NCI-H146 treated with DMSO at 0.1 percent for 48 hours (cell line): ENCODE results near the gene UFC1.
A peak's percentile ranks its signal among the peaks of the same experiment; 100 is the strongest.

ENCODE experiments used
- DNase-seq: peaks from one replicate; lab custom pipeline; 2025; ENCODE audit not compliant: unreplicated experiment; lab: John Stamatoyannopoulos, UW

Gene UFC1

DNA sequence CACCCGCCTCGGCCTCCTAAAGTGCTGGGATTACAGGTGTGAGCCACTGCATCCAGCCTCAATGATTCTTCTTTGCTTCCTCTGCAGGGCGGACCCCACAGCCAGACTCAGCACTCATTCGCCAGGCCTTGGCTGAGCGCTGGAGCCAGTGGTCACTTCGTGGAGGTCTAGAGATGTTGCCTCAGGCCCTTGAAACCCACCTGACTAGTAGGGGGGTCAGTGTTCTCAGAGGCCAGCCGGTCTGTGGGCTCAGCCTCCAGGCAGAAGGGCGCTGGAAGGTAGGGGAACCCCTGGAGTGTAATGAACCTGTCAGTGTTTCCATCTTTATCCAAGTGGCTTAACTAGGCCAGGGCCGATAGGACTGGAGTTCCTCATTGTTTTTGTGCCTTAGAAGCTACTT is 15.1 kb downstream of the UFC1 start:
- DNase-seq = no peak

- no peak for DNase-seq
These were observed 17.4 kb downstream of the UFC1 start for GRCh38 chr1:161171191-161171590.

DNA sequence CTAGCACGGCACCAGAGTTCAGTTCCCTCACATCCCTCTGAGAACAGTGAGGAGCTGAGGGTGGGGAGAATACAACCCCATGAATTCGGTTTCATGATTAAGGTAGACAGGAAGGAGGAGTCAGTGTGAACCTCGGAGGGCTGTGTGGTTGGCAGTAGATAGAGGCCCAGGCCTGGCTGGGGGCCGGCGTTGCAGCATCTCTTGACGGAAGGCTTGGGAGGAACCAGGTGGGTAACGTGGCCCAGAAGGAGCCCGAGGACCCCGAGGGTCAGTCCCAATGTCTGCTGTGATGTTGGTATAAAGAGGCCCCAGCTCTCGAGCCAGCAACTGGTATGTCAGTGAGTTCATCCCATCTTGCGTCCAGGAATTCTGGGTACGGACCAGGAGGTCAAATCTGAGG is 17.9 kb downstream of the UFC1 start:
- DNase-seq = no peak

DNA sequence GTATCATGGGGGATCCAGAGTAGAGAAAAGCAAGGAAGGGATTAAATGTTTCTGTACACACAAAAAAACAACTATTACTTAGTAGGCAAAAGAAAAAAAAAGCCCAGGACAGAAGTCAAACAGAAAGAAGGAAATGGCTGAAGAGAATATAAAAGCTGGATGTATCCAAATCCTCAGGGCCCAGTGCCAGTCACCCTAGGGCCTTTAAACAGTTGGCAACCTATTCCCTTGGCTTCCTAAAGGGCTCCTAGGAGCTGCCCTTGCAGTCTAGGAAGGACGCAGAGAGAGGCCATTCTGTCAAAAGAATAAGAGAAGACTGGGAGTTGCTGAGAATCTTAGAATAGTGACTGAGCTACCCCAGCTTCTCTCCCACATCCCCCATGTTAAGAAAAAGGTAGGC is 18.6 kb downstream of the UFC1 start:
- DNase-seq = no peak

GRCh38 chr1:161172776-161173376 is 19.1 kb downstream of the UFC1 start:
- DNase-seq = no peak

DNA sequence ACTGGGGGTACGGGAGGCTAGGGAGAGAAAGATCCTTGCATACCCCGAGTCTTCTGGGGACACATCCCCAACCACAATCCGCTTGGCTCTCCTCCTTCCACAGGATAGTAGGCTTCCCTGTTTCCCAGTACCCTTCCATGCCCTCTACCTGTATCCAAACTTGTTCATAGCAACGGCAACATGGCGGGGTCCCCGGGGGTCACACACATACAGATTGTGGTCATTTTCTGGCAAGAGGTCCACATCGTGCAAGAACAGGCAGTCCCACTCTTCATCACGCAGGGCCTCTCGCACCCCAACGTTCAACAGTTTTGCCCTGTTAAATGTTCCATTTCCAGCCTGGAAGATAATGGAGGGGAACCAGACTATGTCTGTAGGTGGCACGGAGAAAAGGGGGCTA is 19.9 kb downstream of the UFC1 start:
- no peak for DNase-seq

GRCh38 chr1:161174911-161175310 is 21.1 kb downstream of the UFC1 start:
- DNase-seq = no peak

DNA sequence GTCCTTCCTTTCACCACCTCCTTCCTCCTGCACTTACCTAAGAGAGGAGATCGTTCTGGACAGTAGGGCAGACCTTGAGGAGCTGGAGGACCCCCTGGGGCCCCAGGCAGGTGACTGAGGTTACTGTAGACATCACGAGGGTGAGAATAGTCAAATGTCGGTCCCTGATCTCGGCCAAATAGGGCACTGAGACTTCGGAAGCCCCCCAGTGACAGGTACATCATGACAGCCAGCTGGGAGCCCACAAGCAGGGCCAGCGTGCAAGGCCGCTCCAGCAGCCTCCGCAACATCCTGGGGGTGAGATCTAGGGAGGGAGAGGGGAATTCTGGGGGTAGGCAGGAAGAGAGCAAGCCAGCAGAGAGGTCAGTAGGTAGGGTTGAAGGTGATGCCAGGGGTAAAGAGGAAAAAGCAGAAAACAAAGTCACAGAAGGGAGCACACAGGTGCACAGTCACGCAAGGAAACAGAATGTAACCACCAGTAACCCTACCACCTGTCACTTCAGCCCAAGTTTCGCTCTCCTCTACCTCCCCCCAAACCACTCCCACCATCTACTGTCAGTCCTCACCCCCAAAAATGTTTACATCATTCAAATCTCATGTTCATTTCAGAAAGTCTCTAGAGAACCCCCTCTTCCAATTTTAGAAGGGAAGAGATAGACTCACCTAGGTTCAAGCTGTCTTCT is 22.1 kb downstream of the UFC1 start:
- DNase-seq = no peak

DNA sequence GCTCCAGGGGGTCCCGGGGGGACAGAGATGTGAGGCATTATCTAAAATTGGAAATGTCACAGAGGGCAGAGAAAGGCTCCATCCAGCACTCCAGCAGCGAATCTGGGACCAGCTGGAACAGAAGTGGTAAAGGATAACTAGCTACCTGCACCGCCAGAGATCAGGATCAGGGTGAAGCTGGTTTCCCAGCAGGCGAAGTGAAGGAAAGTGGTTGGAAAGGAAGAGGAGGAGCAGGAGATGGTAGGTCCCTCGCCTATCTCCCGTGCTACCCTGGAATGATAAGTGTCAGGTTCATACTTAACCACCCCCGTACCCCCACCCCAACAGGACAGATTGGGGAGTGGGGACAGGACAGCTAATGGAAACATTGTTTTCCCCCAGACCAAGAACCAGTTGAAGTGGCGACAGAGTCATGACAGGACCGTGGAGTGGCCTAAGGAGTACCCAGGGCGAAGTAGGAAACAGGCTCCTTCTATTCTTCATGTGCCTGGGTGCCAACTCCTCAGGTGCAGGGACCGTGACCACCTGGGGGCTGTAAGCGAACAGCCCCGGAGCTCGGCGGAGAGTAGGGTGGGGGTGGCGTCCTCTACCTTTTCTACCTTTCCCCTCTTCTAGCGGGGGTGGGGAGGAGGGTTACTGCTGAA is 22.8 kb downstream of the UFC1 start:
- DNase-seq = no peak

DNA sequence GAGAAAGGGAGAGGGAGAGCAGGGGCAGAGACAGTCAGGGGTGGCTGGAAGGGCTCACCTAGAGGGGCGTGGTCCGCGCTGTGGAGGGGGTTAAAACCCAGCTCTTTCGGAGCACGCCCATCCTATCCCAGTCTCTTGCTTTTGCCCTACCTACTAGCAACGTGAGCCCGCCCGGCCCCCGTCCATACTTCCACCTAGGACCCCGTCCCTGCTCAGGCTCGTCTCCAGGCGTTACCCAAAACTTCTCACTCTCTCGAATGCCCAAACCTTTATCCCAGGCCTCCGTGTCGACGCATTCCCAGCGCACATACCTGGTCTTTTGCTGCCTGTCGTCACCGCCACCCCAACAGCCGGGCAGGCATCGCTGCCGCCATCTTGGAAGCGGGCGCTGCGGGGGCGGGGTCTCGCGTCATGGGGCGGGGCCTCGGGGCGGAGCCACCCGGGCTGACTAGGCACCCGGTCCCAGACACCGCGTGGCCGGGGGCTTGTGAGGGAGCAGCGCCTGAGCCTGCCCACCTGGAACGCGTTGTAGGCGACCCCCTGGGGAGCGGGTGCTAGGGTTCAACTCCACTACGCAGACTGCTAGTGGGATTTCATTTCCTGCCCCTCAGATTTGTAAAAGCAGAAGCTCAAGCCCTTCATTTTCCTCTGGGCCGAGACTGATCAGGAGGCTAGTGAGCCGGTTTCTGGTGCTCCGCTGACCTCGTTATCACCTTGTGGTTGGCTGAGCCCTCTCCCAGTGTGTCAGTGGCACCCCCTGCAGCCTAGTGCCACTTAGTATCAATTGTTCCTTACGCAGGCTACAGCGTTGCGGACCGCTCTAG is 23.5 kb downstream of the UFC1 start, which contains the start of gene B4GALT3:
Gene B4GALT3, minus strand, starts transcription at position 396 of the 824 bp plus-strand sequence. CDS start 1,447 bp downstream, outside the sequence.
- peak; percentile 81 for DNase-seq

DNA sequence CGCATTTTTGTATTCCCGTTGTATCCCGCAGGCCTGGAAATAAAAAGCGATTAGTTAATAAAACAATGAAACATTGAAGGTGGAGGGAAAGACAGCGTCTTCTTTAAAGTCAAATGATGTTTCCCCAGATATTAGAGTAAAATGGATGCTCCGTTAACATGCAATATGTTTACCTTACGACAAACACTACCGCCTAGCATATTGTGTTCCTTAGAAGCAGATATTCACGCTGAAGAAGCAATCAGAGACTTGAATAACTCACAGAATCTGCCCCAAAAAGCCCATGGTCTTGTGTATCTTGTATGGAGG is 24.1 kb downstream of the UFC1 start:
- DNase-seq = no peak

DNA sequence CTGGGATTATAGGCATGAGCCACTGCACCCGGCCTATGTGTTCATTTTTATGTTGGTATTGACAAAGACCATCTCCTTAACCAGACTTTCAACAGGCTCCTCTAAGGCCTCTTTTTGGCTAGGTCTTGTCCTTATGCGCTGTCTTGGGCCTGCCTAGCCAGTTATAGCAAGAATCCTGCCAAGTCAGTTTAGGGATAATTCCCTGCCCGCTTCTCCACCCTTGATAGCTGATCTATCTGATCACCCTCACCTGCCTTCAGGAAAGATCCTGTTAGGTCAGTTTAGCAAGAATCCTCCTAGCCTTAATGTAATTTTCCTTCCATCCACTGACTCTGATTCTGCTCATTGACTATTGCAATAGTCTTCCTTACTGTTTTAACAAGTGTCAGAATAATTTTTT is 25.9 kb downstream of the UFC1 start:
- no peak for DNase-seq

- DNase-seq = no peak
These were observed 26.9 kb downstream of the UFC1 start for GRCh38 chr1:161180639-161181038.

GRCh38 chr1:161182214-161182613 is 28.4 kb downstream of the UFC1 start:
- DNase-seq = no peak

GRCh38 chr1:161185282-161185682 is 31.5 kb downstream of the UFC1 start:
- DNase-seq = no peak

DNA sequence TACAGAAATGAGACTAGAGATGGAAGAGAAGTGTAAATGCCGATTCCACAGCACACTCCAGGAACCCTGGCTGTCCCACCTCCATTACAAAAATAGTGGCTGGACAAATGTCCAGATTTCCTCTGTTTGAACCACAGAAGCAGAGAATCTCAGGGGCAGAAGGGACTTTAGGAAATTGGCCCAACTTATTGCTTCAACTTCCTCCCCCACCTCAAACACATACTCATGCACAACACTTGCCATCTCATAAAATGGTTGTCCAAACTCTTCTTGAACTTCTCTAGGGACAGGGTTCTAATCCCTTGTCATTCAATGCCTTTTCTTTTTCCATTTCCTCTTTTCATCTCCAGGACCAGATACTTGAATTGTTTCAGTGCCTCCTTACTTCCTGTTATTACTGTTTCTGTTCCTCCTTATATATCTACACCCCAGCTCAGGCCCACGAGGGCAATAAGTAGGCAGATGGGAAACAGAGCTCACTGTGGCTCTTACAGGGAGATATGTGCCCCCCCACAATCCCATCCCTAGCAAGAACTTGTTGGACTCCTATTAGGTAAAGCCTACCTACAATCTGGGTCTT is 32.0 kb downstream of the UFC1 start:
- DNase-seq = no peak

DNA sequence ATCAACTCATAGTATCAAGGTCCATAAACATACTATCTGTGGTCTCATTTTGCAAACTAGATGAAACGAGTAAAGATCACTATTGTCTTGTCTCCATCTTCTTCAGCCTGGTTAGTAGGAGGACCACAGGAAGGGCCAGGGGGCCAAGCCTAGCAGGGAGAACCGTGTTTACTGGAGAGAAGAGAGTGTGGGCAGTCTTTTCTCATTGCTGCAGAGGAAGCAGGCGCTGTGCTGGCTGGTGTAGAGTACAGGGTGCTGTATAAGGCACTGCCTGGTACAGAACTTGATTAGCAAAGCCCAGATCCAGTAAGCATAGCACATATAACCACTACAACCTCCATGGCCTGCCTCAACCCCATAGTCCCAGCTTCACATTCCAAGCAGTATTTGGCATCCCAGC is 33.5 kb downstream of the UFC1 start:
- no peak for DNase-seq

- DNase-seq = no peak
These were observed 34.6 kb downstream of the UFC1 start for GRCh38 chr1:161188381-161188780.

- no peak for DNase-seq
These were observed 35.3 kb downstream of the UFC1 start for GRCh38 chr1:161189036-161189435.

DNA sequence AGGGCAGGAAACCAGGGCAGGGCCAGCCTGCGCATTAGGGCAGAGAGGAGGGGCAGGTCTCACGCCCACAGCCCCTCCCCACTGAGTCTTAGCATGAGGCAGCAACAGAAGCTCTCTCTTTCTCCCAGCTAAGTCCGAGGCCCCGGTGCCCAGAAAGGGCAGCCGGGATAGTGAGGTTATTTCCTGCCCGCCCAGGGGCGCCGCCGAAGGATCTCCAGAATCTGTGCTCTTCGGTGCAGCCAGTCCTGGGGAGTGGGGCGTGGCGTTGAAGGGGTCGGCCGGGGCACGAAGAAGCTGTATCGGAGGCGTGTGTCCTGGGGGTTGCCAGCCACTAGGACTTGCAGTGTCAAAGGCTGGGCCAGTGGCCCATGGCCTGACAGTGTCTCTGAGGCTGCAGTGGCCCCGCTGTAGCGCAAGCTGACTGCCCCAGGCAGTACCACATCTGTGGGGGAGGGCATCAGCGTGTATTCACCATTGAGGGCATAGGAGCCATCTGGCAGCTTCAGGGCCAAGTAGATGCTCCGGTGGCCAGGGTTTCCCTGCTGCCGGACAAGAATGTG is 37.3 kb downstream of the UFC1 start:
- peak; percentile 26 for DNase-seq

DNA sequence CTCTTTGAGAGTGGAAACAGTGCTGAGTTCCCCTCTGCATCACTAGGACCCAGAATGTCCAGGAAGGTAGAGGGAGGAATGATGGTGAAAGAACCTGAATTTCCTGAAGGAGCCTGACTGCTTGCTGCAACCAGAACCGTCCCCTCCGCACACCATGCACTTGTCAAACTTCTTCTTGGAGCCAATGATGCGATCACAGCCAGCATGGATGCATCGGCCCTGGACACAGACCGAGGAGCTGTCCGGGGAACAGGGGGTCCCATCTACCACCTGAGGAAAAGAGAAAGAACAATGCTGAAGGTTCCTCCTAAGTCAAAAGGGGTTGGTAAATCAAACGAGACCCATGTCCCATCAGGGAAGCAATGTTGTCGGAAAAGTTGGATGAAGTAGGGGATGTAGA is 38.2 kb downstream of the UFC1 start:
- no peak for DNase-seq
